ENCODE results near the gene C5orf15. TPM values are rescaled to one million over a fixed set of nuclear protein-coding genes. Genes with fewer than 3 reads are reported as not detected.

The C5orf15 gene
- total and polyA plus RNA-seq, 9 of the 15 experiments (the other 6 are each of a cell fraction or from before 2014, with no cell fraction given), result 23.3 to 50.7 (median 35.5) TPM

GRCh38 chr5:133932441-133933168 lies 35.8 kb downstream of the C5orf15 start (continued):
- TF ChIP-seq, protein P1, sequence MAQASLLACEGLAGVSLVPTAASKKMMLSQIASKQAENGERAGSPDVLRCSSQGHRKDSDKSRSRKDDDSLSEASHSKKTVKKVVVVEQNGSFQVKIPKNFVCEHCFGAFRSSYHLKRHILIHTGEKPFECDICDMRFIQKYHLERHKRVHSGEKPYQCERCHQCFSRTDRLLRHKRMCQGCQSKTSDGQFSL (CRISPR knock-in tag; IDR thresholded peaks at IDR 0.05), result peak; percentile 50; the same call in 1 of the 2 replicates
- TF ChIP-seq, protein P1 (tag; IDR thresholded peaks at IDR 0.05), result no peak
- TF ChIP-seq TGIF2 (CRISPR knock-in tag; IDR thresholded peaks at IDR 0.05) (no peak), SP1 (CRISPR knock-in tag; IDR thresholded peaks at IDR 0.05) (peak; percentile 71; the same call in 1 of the 2 replicates), CREB1 (IDR thresholded peaks at IDR 0.05) (peak; percentile 43; the same call in 1 of the 2 replicates), CREB1 (CRISPR knock-in tag; IDR thresholded peaks at IDR 0.05) (no peak), HOXB6 (CRISPR knock-in tag; IDR thresholded peaks at IDR 0.05; ENCODE audit: borderline replicate concordance) (0 out of 2 replicates have a peak, but pooled peaks have one; percentile 75), ARID4B (CRISPR knock-in tag; IDR thresholded peaks at IDR 0.05) (no peak), ZNF639 (CRISPR knock-in tag; conservative IDR thresholded peaks at IDR 0.05 in 1 of 2, IDR thresholded peaks at IDR 0.05 in 1 of 2) (peak in 1 of 2 experiments; percentile 80; a peak in 2 of 4 replicates), SMAD2 (IDR thresholded peaks at IDR 0.05; ENCODE audit: low read depth, low read length) (no peak), GATAD2A (IDR thresholded peaks at IDR 0.05) (peak; percentile 44; the same call in 1 of the 2 replicates), ZNF717 (CRISPR knock-in tag; IDR thresholded peaks at IDR 0.05) (no peak), ZNF586 (CRISPR knock-in tag; conservative IDR thresholded peaks at IDR 0.05) (no peak), CCNT2 (IDR thresholded peaks at IDR 0.05; ENCODE audit: borderline replicate concordance, extremely low read depth, insufficient read length, low read depth, low read length) (peak; percentile 75), ILK (tag; IDR thresholded peaks at IDR 0.05; ENCODE audit: borderline replicate concordance, low read depth) (no peak), RBFOX2 (IDR thresholded peaks at IDR 0.05; ENCODE audit: low read depth, low read length) (0 out of 2 replicates have a peak, but pooled peaks have one; percentile 33), NCOR1 (IDR thresholded peaks at IDR 0.05) (peak; percentile 96)
- TF ChIP-seq, protein P2, sequence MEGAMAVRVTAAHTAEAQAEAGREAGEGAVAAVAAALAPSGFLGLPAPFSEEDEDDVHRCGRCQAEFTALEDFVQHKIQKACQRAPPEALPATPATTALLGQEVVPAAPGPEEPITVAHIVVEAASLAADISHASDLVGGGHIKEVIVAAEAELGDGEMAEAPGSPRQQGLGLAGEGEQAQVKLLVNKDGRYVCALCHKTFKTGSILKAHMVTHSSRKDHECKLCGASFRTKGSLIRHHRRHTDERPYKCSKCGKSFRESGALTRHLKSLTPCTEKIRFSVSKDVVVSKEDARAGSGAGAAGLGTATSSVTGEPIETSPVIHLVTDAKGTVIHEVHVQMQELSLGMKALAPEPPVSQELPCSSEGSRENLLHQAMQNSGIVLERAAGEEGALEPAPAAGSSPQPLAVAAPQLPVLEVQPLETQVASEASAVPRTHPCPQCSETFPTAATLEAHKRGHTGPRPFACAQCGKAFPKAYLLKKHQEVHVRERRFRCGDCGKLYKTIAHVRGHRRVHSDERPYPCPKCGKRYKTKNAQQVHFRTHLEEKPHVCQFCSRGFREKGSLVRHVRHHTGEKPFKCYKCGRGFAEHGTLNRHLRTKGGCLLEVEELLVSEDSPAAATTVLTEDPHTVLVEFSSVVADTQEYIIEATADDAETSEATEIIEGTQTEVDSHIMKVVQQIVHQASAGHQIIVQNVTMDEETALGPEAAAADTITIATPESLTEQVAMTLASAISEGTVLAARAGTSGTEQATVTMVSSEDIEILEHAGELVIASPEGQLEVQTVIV (CRISPR knock-in tag; IDR thresholded peaks at IDR 0.05; ENCODE audit: borderline replicate concordance), result no peak

All from K562 (cell line).